Ishikawa (cell line): Measurements from ENCODE around the gene ST6GALNAC3.

Source experiments
- CEBPB ChIP-seq: IDR thresholded peaks from 2 replicates; pipeline ENCODE4 v1.6.1; 2012
- CREB1 ChIP-seq: IDR thresholded peaks from 2 replicates; pipeline ENCODE4 v1.6.1; 2012; ENCODE audit warnings: low read depth
- EGR1 ChIP-seq: IDR thresholded peaks from 2 replicates; pipeline ENCODE4 v1.6.1; 2012
- EP300 ChIP-seq: IDR thresholded peaks from 2 replicates; pipeline ENCODE4 v1.6.1; 2012; ENCODE audit warnings: borderline replicate concordance
- FOXM1 ChIP-seq: IDR thresholded peaks from 2 replicates; pipeline ENCODE4 v1.6.1; 2012; ENCODE audit warnings: low read depth, borderline replicate concordance
- NFIC ChIP-seq: IDR thresholded peaks from 2 replicates; pipeline ENCODE4 v1.6.1; 2012
- RAD21 ChIP-seq: IDR thresholded peaks from 2 replicates; pipeline ENCODE4 v1.6.1; 2012; ENCODE audit warnings: low read depth
- TAF1 ChIP-seq: IDR thresholded peaks from 2 replicates; pipeline ENCODE4 v1.6.1; 2012; ENCODE audit warnings: low read depth, mild to moderate bottlenecking
- TCF12 ChIP-seq: IDR thresholded peaks from 2 replicates; pipeline ENCODE4 v1.6.1; 2012; ENCODE audit warnings: low read depth
- TEAD4 ChIP-seq: IDR thresholded peaks from 2 replicates; pipeline ENCODE4 v1.6.1; 2012
- YY1 ChIP-seq: IDR thresholded peaks from 2 replicates; pipeline ENCODE4 v1.6.1; 2012; ENCODE audit warnings: low read depth
- ZBTB7A ChIP-seq: IDR thresholded peaks from 2 replicates; pipeline ENCODE4 v1.6.1; 2012; ENCODE audit warnings: low read depth
- TF ChIP-seq, protein P1 (sequence below): IDR thresholded peaks from 2 replicates; pipeline ENCODE4 v1.6.1; 2012
- TF ChIP-seq, protein P2 (sequence below): IDR thresholded peaks from 2 replicates; pipeline ENCODE4 v1.6.1; 2012
- TF ChIP-seq, protein P3 (sequence below): IDR thresholded peaks from 2 replicates; pipeline ENCODE4 v1.6.1; 2012; ENCODE audit warnings: low read depth, mild to moderate bottlenecking

The ST6GALNAC3 gene

DNA sequence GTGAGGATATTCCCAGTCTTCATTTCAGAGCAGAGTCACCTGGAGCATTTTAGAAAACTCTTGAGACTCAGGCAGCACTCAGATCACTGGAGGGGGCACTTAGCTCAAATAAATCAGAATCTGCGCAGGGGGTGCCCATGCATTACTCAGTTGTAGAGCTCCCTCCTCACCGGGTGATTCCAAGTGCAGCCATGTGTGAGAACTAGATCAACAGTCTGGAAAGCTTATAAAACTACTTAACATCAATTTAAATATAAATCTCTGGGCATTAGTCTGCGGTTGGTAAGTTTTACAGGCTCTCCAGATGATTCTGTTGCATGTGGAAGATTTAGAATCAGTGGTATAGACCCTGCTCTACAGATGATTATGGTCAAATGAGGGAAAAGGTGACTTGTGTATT is 128.6 kb downstream of the ST6GALNAC3 start:
- no peak for TF ChIP-seq CEBPB
- TF ChIP-seq, protein P1, sequence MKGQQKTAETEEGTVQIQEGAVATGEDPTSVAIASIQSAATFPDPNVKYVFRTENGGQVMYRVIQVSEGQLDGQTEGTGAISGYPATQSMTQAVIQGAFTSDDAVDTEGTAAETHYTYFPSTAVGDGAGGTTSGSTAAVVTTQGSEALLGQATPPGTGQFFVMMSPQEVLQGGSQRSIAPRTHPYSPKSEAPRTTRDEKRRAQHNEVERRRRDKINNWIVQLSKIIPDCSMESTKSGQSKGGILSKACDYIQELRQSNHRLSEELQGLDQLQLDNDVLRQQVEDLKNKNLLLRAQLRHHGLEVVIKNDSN: no peak
- TF ChIP-seq, protein P2, sequence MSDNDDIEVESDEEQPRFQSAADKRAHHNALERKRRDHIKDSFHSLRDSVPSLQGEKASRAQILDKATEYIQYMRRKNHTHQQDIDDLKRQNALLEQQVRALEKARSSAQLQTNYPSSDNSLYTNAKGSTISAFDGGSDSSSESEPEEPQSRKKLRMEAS: no peak
- TF ChIP-seq TEAD4: no peak
- no peak for TF ChIP-seq EGR1
- no peak for TF ChIP-seq YY1

DNA sequence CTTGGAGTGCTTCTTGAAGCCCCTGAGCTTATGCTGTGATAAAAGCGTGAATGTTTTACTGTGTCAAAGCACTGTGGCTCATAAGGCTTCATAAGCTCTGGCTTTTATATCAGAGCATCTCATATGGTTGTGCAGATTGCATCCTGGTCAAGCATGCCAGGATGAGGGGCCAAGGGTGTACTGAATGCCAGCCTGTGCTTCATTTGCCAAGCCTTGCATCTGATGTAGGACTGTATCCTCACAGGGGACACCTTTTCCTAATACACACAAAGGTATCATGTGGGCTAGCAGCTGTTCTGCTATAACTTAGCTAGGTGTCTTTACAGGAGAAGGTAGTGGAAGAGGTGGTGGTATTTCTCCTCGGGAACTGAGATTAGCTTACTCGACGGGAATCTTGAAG is 134.7 kb downstream of the ST6GALNAC3 start:
- no peak for TF ChIP-seq YY1
- TF ChIP-seq EGR1: no peak
- TF ChIP-seq TAF1: no peak
- TF ChIP-seq TEAD4: no peak
- TF ChIP-seq, protein P3, sequence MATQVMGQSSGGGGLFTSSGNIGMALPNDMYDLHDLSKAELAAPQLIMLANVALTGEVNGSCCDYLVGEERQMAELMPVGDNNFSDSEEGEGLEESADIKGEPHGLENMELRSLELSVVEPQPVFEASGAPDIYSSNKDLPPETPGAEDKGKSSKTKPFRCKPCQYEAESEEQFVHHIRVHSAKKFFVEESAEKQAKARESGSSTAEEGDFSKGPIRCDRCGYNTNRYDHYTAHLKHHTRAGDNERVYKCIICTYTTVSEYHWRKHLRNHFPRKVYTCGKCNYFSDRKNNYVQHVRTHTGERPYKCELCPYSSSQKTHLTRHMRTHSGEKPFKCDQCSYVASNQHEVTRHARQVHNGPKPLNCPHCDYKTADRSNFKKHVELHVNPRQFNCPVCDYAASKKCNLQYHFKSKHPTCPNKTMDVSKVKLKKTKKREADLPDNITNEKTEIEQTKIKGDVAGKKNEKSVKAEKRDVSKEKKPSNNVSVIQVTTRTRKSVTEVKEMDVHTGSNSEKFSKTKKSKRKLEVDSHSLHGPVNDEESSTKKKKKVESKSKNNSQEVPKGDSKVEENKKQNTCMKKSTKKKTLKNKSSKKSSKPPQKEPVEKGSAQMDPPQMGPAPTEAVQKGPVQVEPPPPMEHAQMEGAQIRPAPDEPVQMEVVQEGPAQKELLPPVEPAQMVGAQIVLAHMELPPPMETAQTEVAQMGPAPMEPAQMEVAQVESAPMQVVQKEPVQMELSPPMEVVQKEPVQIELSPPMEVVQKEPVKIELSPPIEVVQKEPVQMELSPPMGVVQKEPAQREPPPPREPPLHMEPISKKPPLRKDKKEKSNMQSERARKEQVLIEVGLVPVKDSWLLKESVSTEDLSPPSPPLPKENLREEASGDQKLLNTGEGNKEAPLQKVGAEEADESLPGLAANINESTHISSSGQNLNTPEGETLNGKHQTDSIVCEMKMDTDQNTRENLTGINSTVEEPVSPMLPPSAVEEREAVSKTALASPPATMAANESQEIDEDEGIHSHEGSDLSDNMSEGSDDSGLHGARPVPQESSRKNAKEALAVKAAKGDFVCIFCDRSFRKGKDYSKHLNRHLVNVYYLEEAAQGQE: no peak
- TF ChIP-seq, protein P2: no peak

DNA sequence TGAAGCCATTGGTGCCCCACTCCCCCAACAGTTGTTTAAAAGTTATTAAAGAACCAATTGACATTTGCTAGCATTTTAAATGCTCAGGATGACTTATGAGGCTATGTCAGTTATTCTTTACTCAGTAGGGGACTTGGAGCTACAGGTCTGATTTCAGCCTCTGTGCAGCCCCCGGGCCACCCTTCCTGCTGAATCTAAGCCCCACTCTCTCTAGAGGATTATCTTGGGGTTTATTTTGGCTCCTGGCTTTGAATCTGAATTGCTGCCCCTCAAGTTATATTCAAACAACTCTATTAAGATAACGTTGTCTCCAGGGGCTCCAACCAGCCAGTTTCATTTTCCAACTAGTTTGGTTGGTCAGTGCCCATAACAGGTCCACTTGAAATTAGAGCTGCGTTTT is 135.1 kb downstream of the ST6GALNAC3 start:
- TF ChIP-seq EGR1 (no peak), TEAD4 (no peak), NFIC (no peak), TCF12 (no peak), RAD21 (no peak), FOXM1 (no peak), EP300 (no peak), CEBPB (no peak), ZBTB7A (no peak), YY1 (no peak), TAF1 (no peak), CREB1 (no peak)
- TF ChIP-seq, protein P3: no peak
- TF ChIP-seq, protein P2: no peak
- TF ChIP-seq, protein P1: no peak

DNA sequence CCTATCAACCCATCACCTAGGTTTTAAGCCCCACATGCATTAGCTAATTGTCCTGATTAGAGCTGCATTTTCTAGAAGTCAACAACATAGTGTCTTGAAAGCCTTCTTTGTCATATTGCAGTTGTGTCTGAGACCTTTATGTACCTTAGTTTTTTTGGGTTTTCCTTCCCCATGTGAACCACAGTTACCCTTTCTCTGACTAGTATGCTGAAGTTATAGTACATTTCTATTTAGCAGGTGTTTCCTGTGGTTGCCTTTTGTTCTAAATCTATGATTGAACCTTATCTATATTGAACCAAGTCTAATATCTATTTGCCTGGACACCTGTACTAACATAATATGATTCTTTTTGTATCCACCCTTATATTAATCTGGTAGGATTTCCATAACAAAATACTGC is 135.6 kb downstream of the ST6GALNAC3 start:
- TF ChIP-seq TEAD4: no peak
- no peak for TF ChIP-seq TCF12
- TF ChIP-seq CEBPB: no peak
- no peak for TF ChIP-seq YY1
- TF ChIP-seq EGR1: no peak
- no peak for TF ChIP-seq ZBTB7A
- TF ChIP-seq, protein P2: no peak
- no peak for TF ChIP-seq CREB1
- TF ChIP-seq, protein P1: no peak
- no peak for TF ChIP-seq TAF1
- no peak for TF ChIP-seq EP300
- TF ChIP-seq NFIC: no peak
- TF ChIP-seq, protein P3: no peak
- TF ChIP-seq FOXM1: no peak
- no peak for TF ChIP-seq RAD21
